Ishikawa (cell line): ENCODE measurements around the gene CBX5.

ENCODE experiments used
- CEBPB ChIP-seq: IDR thresholded peaks from 2 replicates; pipeline ENCODE4 v1.6.1; 2012
- EP300 ChIP-seq: IDR thresholded peaks from 2 replicates; pipeline ENCODE4 v1.6.1; 2012; ENCODE audit warnings: borderline replicate concordance
- FOXM1 ChIP-seq: IDR thresholded peaks from 2 replicates; pipeline ENCODE4 v1.6.1; 2012; ENCODE audit warnings: low read depth, borderline replicate concordance
- MAX ChIP-seq: IDR thresholded peaks from 2 replicates; pipeline ENCODE4 v1.6.1; 2012
- RAD21 ChIP-seq: IDR thresholded peaks from 2 replicates; pipeline ENCODE4 v1.6.1; 2012; ENCODE audit warnings: low read depth
- TEAD4 ChIP-seq: IDR thresholded peaks from 2 replicates; pipeline ENCODE4 v1.6.1; 2012
- USF1 ChIP-seq: IDR thresholded peaks from 2 replicates; pipeline ENCODE4 v1.6.1; 2012
- ZBTB7A ChIP-seq: IDR thresholded peaks from 2 replicates; pipeline ENCODE4 v1.6.1; 2012; ENCODE audit warnings: low read depth

DNA sequence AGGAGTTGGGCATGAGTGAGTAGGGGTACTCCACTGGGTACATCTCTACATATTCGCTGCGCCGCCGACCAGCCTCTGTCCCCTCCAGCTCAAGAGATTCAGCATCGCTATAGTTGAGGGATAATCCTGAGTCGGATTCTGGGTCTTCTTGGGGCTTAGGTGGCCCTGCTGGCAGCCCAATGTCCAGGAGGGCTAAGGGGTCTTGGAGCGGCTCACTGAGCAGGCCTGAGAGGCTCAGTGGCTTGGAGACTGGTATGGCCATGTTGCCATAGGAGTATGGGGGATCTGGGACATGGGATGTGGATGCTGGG lies 13.0 kb upstream of the CBX5 start:
- no peak for TF ChIP-seq USF1
- no peak for TF ChIP-seq FOXM1
- TF ChIP-seq MAX = no peak
- TF ChIP-seq RAD21 = no peak
- no peak for TF ChIP-seq TEAD4
- TF ChIP-seq EP300 = no peak
- TF ChIP-seq ZBTB7A = no peak
- no peak for TF ChIP-seq CEBPB
